ENCODE data around the gene ATP8B1.

DNA sequence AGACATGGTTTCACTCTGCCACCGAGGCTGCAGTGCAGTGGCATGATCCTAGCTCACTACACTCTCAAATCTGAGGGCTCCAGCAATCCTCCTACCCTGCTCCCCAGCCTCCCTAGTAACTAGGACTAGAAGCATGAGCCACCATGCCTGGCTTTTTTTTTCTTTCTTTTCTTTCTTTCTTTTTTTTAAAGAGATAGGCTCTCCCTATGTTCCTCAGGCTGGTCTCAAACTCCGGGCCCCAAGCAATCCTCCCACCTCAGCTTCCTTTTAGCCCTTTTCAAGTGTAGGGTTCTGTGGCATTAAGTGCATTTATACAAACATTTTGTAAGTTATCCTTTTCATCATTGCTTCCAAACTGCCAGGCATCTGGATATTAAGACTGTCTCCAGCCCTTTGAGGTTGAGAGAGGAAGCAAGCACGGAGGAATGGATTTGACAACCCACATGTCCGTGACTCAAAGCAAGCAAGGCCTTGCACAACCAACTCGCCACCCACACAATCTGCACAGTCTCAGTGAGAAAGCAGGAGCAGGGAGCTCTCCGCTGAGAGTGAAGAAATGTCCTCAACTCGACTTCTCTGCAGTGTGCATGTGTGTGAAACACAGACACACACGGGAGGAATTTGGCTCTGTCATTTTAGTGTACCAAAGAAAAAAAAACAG, 65.6 kb downstream of the ATP8B1 start:
- TF ChIP-seq, protein P1, sequence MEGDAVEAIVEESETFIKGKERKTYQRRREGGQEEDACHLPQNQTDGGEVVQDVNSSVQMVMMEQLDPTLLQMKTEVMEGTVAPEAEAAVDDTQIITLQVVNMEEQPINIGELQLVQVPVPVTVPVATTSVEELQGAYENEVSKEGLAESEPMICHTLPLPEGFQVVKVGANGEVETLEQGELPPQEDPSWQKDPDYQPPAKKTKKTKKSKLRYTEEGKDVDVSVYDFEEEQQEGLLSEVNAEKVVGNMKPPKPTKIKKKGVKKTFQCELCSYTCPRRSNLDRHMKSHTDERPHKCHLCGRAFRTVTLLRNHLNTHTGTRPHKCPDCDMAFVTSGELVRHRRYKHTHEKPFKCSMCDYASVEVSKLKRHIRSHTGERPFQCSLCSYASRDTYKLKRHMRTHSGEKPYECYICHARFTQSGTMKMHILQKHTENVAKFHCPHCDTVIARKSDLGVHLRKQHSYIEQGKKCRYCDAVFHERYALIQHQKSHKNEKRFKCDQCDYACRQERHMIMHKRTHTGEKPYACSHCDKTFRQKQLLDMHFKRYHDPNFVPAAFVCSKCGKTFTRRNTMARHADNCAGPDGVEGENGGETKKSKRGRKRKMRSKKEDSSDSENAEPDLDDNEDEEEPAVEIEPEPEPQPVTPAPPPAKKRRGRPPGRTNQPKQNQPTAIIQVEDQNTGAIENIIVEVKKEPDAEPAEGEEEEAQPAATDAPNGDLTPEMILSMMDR (IDR thresholded peaks at IDR 0.05 in 4 of 5, conservative IDR thresholded peaks at IDR 0.05 in 1 of 5) = no peak
- TF ChIP-seq POLR2A (IDR thresholded peaks at IDR 0.05) = no peak

Measured in gastrocnemius medialis (tissue), 4 donors.